C4-2B (cell line): ENCODE measurements around the gene COQ5.

Experiments used
- H3K27ac ChIP-seq: fragments of 450-650 bp; 2 replicates; pipeline ENCODE4 v1.5.1; 2017
- ZFX ChIP-seq: fragments of 450-650 bp; IDR thresholded peaks from 2 replicates; pipeline ENCODE4 v1.6.1; 2017
- TF ChIP-seq, protein P1 (sequence below): fragments of 450-650 bp; conservative IDR thresholded peaks from 2 replicates; pipeline ENCODE4 v1.5.1; 2017; ENCODE audit warnings: mild to moderate bottlenecking

Gene COQ5

DNA sequence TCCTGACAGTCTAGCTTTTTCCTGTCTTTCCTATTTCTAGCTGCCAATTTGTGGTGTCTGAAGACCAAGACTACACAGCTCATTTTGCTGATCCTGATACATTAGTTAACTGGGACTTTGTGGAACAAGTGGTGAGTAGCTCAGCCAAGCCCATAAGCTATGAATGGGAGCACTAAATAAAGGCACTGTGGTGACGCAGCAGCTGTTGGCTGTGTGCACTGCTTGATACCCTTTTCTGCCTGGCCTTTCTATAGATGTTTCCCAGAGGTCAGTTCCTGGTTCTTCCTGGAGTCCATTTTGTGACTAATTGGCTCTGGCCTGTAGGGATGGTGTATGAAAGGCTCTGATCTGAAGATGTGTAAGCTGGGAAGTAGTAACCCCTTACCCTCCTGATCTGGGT is 25.7 kb upstream of the COQ5 start:
- H3K27ac ChIP-seq, result no peak overlapping the region
- TF ChIP-seq, protein P1, sequence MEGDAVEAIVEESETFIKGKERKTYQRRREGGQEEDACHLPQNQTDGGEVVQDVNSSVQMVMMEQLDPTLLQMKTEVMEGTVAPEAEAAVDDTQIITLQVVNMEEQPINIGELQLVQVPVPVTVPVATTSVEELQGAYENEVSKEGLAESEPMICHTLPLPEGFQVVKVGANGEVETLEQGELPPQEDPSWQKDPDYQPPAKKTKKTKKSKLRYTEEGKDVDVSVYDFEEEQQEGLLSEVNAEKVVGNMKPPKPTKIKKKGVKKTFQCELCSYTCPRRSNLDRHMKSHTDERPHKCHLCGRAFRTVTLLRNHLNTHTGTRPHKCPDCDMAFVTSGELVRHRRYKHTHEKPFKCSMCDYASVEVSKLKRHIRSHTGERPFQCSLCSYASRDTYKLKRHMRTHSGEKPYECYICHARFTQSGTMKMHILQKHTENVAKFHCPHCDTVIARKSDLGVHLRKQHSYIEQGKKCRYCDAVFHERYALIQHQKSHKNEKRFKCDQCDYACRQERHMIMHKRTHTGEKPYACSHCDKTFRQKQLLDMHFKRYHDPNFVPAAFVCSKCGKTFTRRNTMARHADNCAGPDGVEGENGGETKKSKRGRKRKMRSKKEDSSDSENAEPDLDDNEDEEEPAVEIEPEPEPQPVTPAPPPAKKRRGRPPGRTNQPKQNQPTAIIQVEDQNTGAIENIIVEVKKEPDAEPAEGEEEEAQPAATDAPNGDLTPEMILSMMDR, result no peak
- TF ChIP-seq ZFX, result no peak

DNA sequence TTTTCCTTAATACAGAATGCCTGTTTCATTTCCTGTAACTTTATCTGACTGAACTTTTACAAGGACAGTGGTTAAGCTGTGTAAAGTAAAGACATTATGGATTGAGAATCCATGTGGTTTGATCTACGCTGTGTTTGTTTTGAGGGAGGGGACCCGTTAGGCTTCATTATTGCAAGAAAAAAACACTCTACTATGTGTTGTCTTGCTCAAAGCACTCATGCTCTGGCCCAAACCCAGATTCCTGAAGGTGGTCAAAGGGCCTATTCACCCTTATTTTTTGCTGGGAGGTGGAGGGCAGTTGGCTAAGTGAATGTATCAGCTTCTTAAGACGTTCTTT is 17.1 kb upstream of the COQ5 start:
- no peak for TF ChIP-seq ZFX
- TF ChIP-seq, protein P1, result no peak
- peak overlapping the region; percentile 72 for H3K27ac ChIP-seq

DNA sequence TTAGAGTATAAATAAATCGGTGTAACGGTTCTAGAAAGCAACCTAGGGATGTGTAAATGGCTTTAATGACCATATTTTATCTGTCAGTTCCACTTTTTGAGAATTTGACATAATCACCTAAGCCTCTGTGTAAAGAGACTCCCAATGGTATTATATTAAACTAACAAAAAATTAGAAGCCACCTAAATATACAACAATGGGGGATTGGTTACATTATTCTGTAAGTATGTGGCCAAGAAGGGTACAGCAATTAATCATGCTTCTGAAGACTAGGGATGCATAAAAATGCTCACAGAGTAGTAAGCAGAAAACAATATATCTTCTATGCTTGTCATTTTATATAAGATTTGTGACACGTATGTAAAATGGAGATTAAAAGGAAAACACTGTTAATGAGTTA is 15.7 kb upstream of the COQ5 start:
- TF ChIP-seq, protein P1, result no peak
- no peak for TF ChIP-seq ZFX
- H3K27ac ChIP-seq, result peak overlapping the region; percentile 72; the same call in 1 of the 2 replicates

DNA sequence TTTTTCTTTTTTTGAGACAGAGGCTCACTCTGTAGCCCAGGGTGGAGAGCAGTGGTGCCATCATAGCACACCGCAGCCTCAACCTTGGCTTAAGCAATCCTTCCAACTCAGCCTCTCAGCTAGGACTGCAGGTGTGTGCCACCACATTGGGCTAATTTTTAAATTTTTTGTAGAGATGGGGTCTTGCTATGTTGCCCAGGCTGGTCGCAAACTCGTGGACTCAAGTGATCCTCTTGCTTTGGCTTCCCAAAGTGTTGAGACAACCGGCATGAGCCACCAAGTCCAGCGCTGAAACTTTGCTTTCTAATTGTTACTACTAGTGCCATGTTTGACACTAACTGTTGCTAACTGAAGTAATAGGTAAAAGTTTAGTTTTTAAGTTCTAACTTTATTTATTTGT is 13.2 kb upstream of the COQ5 start:
- H3K27ac ChIP-seq, result no peak overlapping the region
- TF ChIP-seq ZFX, result no peak
- TF ChIP-seq, protein P1, result no peak

DNA sequence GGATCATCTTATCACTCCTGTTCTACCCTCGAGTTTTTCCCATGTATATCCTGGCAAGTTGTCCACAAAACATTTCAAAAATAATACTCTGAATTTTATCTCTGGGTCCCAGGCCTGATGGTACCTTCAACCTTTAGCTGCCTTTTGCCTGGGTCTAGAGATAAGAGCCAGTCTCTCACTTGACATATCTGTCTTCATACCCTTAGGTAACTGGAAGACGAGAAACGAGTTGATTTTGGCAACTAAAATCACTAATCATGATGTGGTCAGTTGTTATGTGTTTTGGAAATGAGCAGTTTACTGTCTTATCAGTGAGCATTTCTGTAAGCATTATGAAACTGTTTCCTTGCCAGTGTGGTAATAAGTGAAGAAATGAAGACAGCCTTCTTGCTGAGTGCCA is 11.5 kb upstream of the COQ5 start:
- no peak overlapping the region; the same call in 1 of the 2 replicates for H3K27ac ChIP-seq
- TF ChIP-seq, protein P1, result no peak
- TF ChIP-seq ZFX, result no peak

DNA sequence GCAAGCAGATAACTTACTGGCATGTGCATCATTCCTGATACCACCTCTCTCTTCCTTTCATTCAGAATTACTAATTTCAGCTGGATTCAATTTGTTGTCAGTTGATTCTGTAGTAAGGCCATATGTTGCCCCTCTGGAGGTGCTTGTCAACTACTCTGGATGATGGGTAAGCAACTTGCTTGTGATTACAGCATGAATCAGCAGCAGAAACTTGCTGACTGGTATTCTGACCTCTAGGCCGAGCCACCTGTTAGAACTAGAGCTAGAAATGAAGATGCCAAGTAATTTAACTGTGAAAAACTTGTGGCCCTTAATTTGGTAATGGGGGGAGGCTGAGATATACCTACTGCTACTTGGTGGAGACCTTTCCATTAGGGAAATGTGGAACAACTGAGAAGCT is 10.3 kb upstream of the COQ5 start:
- peak overlapping the region; percentile 30; the same call in 1 of the 2 replicates for H3K27ac ChIP-seq
- TF ChIP-seq, protein P1, result no peak

DNA sequence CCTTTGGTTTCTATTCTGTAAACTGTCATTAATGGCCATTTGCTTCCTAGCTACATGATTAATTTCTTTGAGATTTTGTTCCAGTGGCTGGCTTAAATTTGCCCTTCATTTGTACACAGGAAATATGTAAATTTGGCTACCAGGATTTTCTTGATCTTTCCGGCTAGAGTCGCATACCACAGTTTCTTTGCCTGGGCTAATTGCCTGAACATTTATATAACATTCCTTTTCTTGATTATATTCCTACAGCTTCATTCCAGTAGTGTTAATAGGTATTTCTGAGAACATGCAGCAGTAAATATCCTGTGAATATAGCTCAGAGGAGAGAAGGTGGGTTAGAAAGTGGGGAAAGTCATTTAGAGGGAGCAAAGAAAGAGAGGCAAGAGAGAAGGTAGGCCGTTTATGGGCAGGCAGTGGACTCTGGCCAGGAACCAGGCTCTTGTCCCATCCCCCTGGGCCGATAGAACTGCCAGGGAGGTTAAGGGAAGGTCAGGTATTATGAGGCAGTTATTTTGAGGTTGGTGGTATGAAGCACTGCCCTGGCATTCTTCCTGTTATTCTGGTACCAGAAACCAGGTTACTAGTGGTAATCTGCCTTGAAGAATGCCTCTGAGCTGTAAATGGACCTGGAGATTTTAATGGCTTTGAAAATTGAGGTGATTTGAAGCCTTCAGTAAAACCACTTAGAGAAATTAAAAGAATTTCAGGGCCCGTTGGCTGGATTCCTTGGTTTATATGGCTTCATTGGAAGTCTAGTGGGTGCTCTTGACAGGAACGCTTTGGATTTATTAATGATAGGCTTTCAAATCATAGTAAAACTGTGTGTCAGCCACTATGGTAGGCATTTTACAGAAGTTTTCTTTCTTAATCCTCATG is 9.6 kb upstream of the COQ5 start:
- H3K27ac ChIP-seq, result peak overlapping the region; percentile 47; the same call in 1 of the 2 replicates
- TF ChIP-seq ZFX, result no peak
- TF ChIP-seq, protein P1, result no peak
